ENCODE measurements around the gene GALK1.
A peak's percentile ranks its signal among the peaks of the same experiment; 100 is the strongest.

The GALK1 gene

GRCh38 chr17:75751676-75752404 is 13.2 kb downstream of the GALK1 start:
- H3K27ac ChIP-seq (ENCODE audit: low read depth, low read length), result no peak overlapping the region
- no peaks in the 10 kb centered on the region for H3K9me2 ChIP-seq (replicated peaks; ENCODE audit: insufficient read depth, low read length)
- H3K4me3 ChIP-seq (ENCODE audit: insufficient read depth, low read length, poor library complexity, severe bottlenecking), result no peak overlapping the region
- peaks cover 4% of the 10 kb centered on the region; the same call in 1 of the 2 replicates for H3F3A ChIP-seq (ENCODE audit: insufficient read depth)
- H3K27me3 ChIP-seq (ENCODE audit: low read length), result no peaks in the 10 kb centered on the region
- no peaks in the 10 kb centered on the region for H3K36me3 ChIP-seq (ENCODE audit: low read length)
- H3K4me2 ChIP-seq (ENCODE audit: low read depth, low read length, poor library complexity, severe bottlenecking), result no peak overlapping the region
- TF ChIP-seq EZH2phosphoT487 (conservative IDR thresholded peaks at IDR 0.05; ENCODE audit: low read length), result no peak
- no peak for TF ChIP-seq CTCF (IDR thresholded peaks at IDR 0.05; ENCODE audit: insufficient read depth, low read length, poor library complexity, severe bottlenecking)
- H3K9ac ChIP-seq (ENCODE audit: low read length), result no peak overlapping the region
- no peak overlapping the region for H2AFZ ChIP-seq (ENCODE audit: low read depth, low read length, severe bottlenecking)
- H4K20me1 ChIP-seq (ENCODE audit: low read depth, low read length), result no peaks in the 10 kb centered on the region
- H3K9me3 ChIP-seq (ENCODE audit: insufficient read depth, low read length), result no peaks in the 10 kb centered on the region
- H3K79me2 ChIP-seq (ENCODE audit: insufficient read depth, low read length), result no peaks in the 10 kb centered on the region

GRCh38 chr17:75750661-75751423 is 14.2 kb downstream of the GALK1 start:
- no peaks in the 10 kb centered on the region for H3K79me2 ChIP-seq (ENCODE audit: insufficient read depth, low read length)
- H3K4me2 ChIP-seq (ENCODE audit: low read depth, low read length, poor library complexity, severe bottlenecking), result no peak overlapping the region
- no peak overlapping the region for H3K27ac ChIP-seq (ENCODE audit: low read depth, low read length)
- H3K9ac ChIP-seq (ENCODE audit: low read length), result no peak overlapping the region
- TF ChIP-seq CTCF (IDR thresholded peaks at IDR 0.05; ENCODE audit: insufficient read depth, low read length, poor library complexity, severe bottlenecking), result no peak
- TF ChIP-seq EZH2phosphoT487 (conservative IDR thresholded peaks at IDR 0.05; ENCODE audit: low read length), result no peak
- no peaks in the 10 kb centered on the region for H3K36me3 ChIP-seq (ENCODE audit: low read length)
- H2AFZ ChIP-seq (ENCODE audit: low read depth, low read length, severe bottlenecking), result no peak overlapping the region
- no peaks in the 10 kb centered on the region for H3K27me3 ChIP-seq (ENCODE audit: low read length)
- peaks cover 4% of the 10 kb centered on the region; the same call in 1 of the 2 replicates for H3F3A ChIP-seq (ENCODE audit: insufficient read depth)
- H3K9me3 ChIP-seq (ENCODE audit: insufficient read depth, low read length), result no peaks in the 10 kb centered on the region
- H3K9me2 ChIP-seq (replicated peaks; ENCODE audit: insufficient read depth, low read length), result no peaks in the 10 kb centered on the region
- H4K20me1 ChIP-seq (ENCODE audit: low read depth, low read length), result no peaks in the 10 kb centered on the region
- H3K4me3 ChIP-seq (ENCODE audit: insufficient read depth, low read length, poor library complexity, severe bottlenecking), result no peak overlapping the region

GRCh38 chr17:75749545-75750389 is 15.2 kb downstream of the GALK1 start:
- H3K27ac ChIP-seq (ENCODE audit: low read depth, low read length), result no peak overlapping the region
- no peaks in the 10 kb centered on the region for H3K79me2 ChIP-seq (ENCODE audit: insufficient read depth, low read length)
- no peaks in the 10 kb centered on the region for H3K9me2 ChIP-seq (replicated peaks; ENCODE audit: insufficient read depth, low read length)
- H2AFZ ChIP-seq (ENCODE audit: low read depth, low read length, severe bottlenecking), result no peak overlapping the region
- H3K36me3 ChIP-seq (ENCODE audit: low read length), result no peaks in the 10 kb centered on the region
- no peak overlapping the region for H3K4me2 ChIP-seq (ENCODE audit: low read depth, low read length, poor library complexity, severe bottlenecking)
- no peak overlapping the region for H3K4me3 ChIP-seq (ENCODE audit: insufficient read depth, low read length, poor library complexity, severe bottlenecking)
- H3K27me3 ChIP-seq (ENCODE audit: low read length), result no peaks in the 10 kb centered on the region
- H3K9me3 ChIP-seq (ENCODE audit: insufficient read depth, low read length), result no peaks in the 10 kb centered on the region
- no peak overlapping the region; the same call in 1 of the 2 replicates for H3K9ac ChIP-seq (ENCODE audit: low read length)
- TF ChIP-seq EZH2phosphoT487 (conservative IDR thresholded peaks at IDR 0.05; ENCODE audit: low read length) (no peak), CTCF (IDR thresholded peaks at IDR 0.05; ENCODE audit: insufficient read depth, low read length, poor library complexity, severe bottlenecking) (peak; percentile 90)
- H4K20me1 ChIP-seq (ENCODE audit: low read depth, low read length), result no peaks in the 10 kb centered on the region
- peaks cover 4% of the 10 kb centered on the region; the same call in 1 of the 2 replicates for H3F3A ChIP-seq (ENCODE audit: insufficient read depth)

Measured in SU-DHL-6 (cell line).